ENCODE results near the gene PPCS. TPM values are rescaled to one million over a fixed set of nuclear protein-coding genes. Genes with fewer than 3 reads are reported as not detected.

Gene PPCS
- total RNA-seq, 1 donor from 2014 or later = 48.0 TPM

DNA sequence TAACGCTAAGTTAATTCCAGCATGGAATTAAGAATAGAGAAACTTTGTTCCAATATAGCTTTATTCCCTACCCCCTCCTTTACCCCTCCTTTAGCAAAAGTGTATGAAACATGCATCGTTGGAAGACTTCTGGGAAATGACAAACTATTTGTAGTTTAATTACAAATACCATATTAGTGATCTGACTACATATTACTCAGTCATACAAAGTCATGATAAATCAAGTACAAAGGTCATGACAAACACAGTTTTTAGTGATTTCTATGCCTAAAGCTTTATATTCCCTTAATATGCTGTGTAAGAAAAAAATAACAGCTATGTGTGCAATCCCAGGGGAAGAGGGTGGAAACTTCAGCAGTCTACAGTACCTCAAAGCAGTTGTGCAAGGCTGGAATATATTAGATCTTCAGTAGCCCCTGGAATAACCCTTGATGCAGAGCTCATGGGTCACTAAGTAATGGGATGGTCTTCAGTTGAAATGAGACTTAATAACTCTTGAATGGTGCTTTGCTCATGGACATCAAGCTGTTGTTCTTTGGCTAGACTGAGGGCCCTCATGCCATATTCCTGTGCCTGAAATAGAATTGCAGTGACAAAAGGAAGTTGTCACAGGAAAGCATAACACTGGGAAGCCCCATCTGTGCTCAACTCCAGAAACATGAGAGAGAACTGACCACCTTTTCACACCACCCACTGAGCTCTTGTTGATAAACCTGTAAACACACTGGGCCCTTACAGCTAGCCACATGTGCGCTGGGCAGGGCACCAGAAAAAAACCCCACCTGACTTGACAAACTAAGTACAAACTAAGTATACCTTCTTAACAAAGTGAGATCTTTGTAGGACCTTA lies 25.8 kb upstream of the PPCS start:
- Mint-ChIP-seq H3K4me1 (peaks cover 2% of the 10 kb centered on the region), H3K9me3 (no peaks in the 10 kb centered on the region), H3K27ac (no peak overlapping the region), H3K36me3 (ENCODE audit: low read depth) (no peaks in the 10 kb centered on the region), H3K4me3 (no peak overlapping the region), H3K27me3 (peaks cover 4% of the 10 kb centered on the region)
- intact Hi-C loops (cut with micrococcal nuclease) = no loop called here
- no peak for DNase-seq

DNA sequence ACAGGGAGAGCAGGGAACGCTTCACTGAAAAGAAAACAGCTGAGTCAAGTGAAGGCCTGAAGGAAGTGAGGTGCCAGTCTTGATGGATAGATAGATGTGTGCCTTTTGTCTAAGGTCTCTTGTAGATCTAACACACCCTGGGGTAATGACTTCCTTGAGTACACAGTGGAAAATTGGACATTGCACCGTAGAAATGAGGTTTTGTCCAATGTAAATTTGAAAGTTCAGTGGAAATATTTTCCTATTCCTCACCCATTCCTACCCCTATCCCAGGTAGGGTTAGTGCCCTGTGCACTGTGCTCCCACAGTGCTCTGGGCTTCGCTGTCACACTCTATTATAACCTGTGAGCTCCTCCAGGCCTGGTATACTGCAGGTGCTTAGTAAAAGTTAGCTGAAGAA lies 24.8 kb upstream of the PPCS start:
- peaks cover 6% of the 10 kb centered on the region for H3K27me3 Mint-ChIP-seq
- H3K4me1 Mint-ChIP-seq = peaks cover 2% of the 10 kb centered on the region
- no peaks in the 10 kb centered on the region for H3K36me3 Mint-ChIP-seq (ENCODE audit: low read depth)
- no peak overlapping the region for H3K4me3 Mint-ChIP-seq
- no peak for DNase-seq
- H3K27ac Mint-ChIP-seq = no peak overlapping the region
- H3K9me3 Mint-ChIP-seq = no peaks in the 10 kb centered on the region
- intact Hi-C loops (cut with micrococcal nuclease) = no loop called here

DNA sequence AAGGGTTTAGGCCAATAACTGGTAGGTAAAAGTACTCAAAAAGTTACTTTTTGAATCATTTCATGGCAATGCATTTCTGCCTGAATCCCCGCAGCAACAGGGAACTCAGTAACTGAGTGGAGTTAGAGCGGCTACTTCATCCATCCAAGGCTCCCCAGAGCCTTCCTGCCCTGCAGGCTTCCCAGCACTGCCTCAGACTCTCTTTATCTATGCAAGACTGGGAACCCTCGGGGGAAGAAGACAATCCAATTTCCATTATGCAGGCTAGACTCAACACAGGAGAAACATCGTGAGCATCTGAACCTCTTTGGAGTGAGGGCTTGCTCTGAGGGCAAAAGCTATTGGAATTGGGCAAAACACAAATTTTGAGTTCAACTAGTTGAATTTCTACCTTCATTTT lies 23.6 kb upstream of the PPCS start:
- no peak overlapping the region for H3K27ac Mint-ChIP-seq
- no peak for DNase-seq
- H3K4me3 Mint-ChIP-seq = no peak overlapping the region
- no peaks in the 10 kb centered on the region for H3K4me1 Mint-ChIP-seq
- H3K36me3 Mint-ChIP-seq (ENCODE audit: low read depth) = no peaks in the 10 kb centered on the region
- intact Hi-C loops (cut with micrococcal nuclease) = no loop called here
- peaks cover 6% of the 10 kb centered on the region for H3K27me3 Mint-ChIP-seq
- no peaks in the 10 kb centered on the region for H3K9me3 Mint-ChIP-seq

DNA sequence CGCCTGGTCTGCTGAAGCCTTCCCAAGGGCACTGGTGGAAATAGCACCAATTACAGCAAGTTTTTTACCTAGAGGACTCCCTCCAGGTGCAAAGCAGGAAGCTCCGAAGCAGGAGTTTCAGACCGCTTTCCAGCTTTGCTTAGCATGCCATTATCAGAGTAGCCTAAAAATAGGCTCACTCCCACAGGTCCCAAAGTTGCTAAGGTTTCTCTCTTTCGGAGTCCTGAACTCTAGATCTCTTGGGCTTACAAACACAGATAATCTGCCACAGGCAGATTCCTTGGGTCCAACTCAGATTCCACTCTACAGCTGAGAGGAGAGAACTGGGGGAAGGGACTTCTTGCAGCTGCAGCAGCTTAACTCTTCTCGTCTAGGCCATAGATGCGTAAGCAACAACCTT lies 23.0 kb upstream of the PPCS start:
- no peaks in the 10 kb centered on the region for H3K36me3 Mint-ChIP-seq (ENCODE audit: low read depth)
- peaks cover 6% of the 10 kb centered on the region for H3K27me3 Mint-ChIP-seq
- H3K27ac Mint-ChIP-seq = no peak overlapping the region
- intact Hi-C loops (cut with micrococcal nuclease) = no loop called here
- no peak for DNase-seq
- no peak overlapping the region for H3K4me3 Mint-ChIP-seq
- H3K4me1 Mint-ChIP-seq = no peaks in the 10 kb centered on the region
- H3K9me3 Mint-ChIP-seq = no peaks in the 10 kb centered on the region

DNA sequence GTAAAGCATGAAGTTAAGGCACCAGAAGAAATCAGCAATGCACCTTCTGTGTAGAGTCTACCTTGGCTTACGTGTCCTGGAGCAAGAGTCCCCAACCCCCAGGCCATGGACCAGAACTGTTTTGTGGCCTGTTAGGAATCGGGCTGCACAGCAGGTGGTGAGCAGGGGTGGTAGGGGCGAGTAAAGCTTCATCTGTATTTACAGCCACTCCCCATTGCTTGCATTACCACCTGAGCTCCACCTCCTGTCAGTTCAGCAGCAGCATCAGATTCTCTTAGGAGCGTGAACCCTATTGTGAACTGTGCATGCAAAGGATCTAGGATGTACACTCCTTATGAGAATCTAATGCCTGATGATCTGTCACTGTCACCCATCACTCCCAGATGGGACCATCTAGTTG lies 22.0 kb upstream of the PPCS start:
- no peak overlapping the region for H3K4me3 Mint-ChIP-seq
- H3K9me3 Mint-ChIP-seq = no peaks in the 10 kb centered on the region
- no peaks in the 10 kb centered on the region for H3K4me1 Mint-ChIP-seq
- H3K36me3 Mint-ChIP-seq (ENCODE audit: low read depth) = no peaks in the 10 kb centered on the region
- no peak for DNase-seq
- H3K27me3 Mint-ChIP-seq = peaks cover 6% of the 10 kb centered on the region
- intact Hi-C loops (cut with micrococcal nuclease) = no loop called here
- H3K27ac Mint-ChIP-seq = no peak overlapping the region

DNA sequence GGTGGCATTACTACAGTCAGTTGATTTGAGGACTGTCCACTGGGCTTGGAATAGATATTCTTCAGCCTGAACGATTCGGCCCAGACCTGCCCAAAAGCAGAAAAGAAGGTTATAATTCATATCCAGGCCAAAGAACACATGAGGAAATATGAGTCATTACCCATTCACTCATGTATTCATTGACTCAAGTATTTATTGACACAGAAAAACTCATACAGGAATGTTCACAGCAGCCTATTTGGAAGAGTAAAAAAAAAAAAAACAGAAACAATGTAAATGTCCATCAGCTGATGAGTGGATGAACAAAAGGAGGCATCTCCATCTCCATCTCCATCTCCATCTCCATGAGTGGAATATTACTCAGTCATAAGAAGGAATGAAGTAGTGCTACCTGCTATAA lies 16.4 kb upstream of the PPCS start:
- H3K36me3 Mint-ChIP-seq (ENCODE audit: low read depth) = no peaks in the 10 kb centered on the region
- H3K27me3 Mint-ChIP-seq = peaks cover 2% of the 10 kb centered on the region
- intact Hi-C loops (cut with micrococcal nuclease) = no loop called here
- H3K4me3 Mint-ChIP-seq = no peak overlapping the region
- H3K4me1 Mint-ChIP-seq = no peaks in the 10 kb centered on the region
- no peak for DNase-seq
- H3K27ac Mint-ChIP-seq = no peak overlapping the region
- no peaks in the 10 kb centered on the region for H3K9me3 Mint-ChIP-seq

DNA sequence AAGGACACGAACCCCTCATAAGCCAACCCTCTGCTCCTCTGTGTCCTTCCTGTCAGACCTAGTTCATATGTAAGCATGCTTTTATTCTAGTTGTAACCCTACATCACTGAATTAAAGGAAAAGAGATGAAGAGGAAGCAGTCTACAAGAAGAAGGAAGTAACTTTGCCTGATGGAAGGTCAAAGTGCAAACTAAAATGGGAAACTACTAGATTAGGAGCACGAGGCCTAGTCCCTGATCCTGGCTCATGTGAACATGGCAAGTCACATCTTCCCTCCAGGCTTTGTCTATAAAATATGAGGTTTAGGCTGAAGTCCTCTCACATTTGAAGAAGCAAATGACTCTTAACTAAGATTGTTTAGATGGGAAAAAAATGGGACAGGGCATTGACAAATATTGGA lies 13.7 kb upstream of the PPCS start:
- H3K27me3 Mint-ChIP-seq = no peaks in the 10 kb centered on the region
- DNase-seq = no peak
- H3K4me1 Mint-ChIP-seq = no peaks in the 10 kb centered on the region
- no peak overlapping the region for H3K4me3 Mint-ChIP-seq
- no peak overlapping the region for H3K27ac Mint-ChIP-seq
- H3K36me3 Mint-ChIP-seq (ENCODE audit: low read depth) = no peaks in the 10 kb centered on the region
- intact Hi-C loops (cut with micrococcal nuclease) = no loop called here
- H3K9me3 Mint-ChIP-seq = no peaks in the 10 kb centered on the region

DNA sequence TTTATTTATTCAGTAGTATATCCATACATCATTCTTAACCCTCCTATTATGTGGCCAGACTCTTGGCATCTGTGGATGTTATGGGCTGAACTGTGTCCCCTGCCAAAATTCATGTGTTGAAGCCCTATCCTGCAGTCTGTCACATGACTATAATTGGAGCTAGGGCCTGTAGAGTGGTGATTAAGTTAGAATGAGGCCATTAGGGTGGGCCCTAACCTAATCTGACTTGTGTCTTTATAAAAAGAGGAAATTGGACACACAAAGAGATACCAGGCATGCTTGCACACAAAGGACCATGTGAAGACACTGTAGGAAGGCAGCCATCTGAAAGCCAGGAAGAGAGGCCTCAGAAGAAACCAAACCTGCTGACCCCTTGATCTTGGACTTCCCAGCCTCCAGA lies 7.1 kb upstream of the PPCS start:
- Mint-ChIP-seq H3K27me3 (peaks cover 5% of the 10 kb centered on the region), H3K4me1 (peaks cover 6% of the 10 kb centered on the region), H3K9me3 (no peaks in the 10 kb centered on the region), H3K36me3 (ENCODE audit: low read depth) (no peaks in the 10 kb centered on the region), H3K4me3 (no peak overlapping the region), H3K27ac (no peak overlapping the region)
- intact Hi-C loops (cut with micrococcal nuclease) = no loop called here
- no peak for DNase-seq

DNA sequence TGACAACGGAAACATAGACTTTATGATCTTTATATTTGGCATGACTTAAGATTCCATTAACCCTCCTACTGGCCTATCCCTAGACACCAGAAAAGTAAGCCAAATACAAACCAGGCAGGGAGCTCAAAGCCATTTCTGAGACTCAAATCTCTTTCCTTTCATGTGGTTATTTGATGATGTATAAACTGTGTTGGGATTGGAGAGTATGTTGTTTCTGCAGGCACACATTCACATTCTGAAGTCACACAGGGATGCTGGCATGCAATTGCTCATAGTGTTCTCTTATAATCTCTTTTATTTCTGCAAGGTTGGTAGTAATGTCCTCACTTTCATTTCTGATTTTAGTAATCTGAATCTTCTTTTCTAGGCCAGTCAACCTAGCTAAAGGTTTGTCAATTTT lies 6.3 kb upstream of the PPCS start:
- Mint-ChIP-seq H3K36me3 (ENCODE audit: low read depth) (no peaks in the 10 kb centered on the region), H3K27me3 (peaks cover 5% of the 10 kb centered on the region), H3K4me3 (no peak overlapping the region), H3K27ac (no peak overlapping the region), H3K4me1 (peaks cover 7% of the 10 kb centered on the region), H3K9me3 (no peaks in the 10 kb centered on the region)
- intact Hi-C loops (cut with micrococcal nuclease) = loop anchor here (5.0 to 10.0 kb wide), 2 partner anchors 58 to 475 kb away; no protein-coding TSS in a partner anchor
- no peak for DNase-seq

DNA sequence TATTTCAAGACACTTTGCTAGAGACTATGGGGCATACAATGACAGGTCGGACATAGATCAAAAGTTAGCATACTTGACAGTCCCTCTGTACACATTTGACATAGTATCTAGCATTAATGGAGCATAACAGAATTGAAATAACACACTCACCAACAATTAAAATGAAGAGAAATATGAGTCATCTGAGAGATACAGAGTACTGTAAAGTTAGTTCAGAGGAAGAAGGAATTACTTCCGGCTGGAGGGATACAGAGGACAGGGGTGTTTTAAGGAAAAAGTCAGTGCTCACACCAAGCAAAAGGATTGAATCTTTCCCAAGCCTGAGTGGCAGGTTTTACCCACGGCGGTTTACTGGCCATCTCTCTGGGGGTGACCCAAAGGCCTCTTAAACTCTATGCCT lies 3.0 kb upstream of the PPCS start:
- H3K36me3 Mint-ChIP-seq (ENCODE audit: low read depth) = peaks cover 12% of the 10 kb centered on the region
- H3K4me3 Mint-ChIP-seq = no peak overlapping the region
- intact Hi-C loops (cut with micrococcal nuclease) = loop anchor here (5.0 to 10.0 kb wide), 2 partner anchors 61 to 471 kb away; no protein-coding TSS in a partner anchor
- peaks cover 5% of the 10 kb centered on the region for H3K27me3 Mint-ChIP-seq
- no peak for DNase-seq
- H3K4me1 Mint-ChIP-seq = peaks cover 26% of the 10 kb centered on the region
- no peaks in the 10 kb centered on the region for H3K9me3 Mint-ChIP-seq
- H3K27ac Mint-ChIP-seq = no peak overlapping the region

DNA sequence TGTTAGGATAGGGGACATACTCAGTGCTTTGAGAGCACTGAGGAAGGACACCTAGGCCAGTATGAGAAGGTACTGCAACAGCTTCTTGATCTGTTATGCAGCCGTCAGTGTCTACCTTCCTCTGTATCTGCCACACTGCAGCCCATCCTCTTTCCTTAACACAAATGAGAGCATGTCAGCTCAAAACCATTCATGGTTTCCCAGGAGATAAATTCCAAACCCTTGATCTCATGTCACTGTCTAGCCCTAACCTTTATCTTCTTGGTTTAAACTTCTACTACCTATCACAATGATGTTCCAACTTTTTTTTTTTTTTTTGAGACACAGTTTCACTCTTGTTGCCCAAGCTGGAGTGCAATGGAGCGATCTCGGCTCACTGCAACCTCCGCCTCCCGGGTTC lies 1.9 kb upstream of the PPCS start:
- Mint-ChIP-seq H3K36me3 (ENCODE audit: low read depth) (peaks cover 18% of the 10 kb centered on the region), H3K4me3 (no peak overlapping the region)
- intact Hi-C loops (cut with micrococcal nuclease) = loop anchor here (5.0 to 10.0 kb wide), 2 partner anchors 62 to 470 kb away; no protein-coding TSS in a partner anchor

DNA sequence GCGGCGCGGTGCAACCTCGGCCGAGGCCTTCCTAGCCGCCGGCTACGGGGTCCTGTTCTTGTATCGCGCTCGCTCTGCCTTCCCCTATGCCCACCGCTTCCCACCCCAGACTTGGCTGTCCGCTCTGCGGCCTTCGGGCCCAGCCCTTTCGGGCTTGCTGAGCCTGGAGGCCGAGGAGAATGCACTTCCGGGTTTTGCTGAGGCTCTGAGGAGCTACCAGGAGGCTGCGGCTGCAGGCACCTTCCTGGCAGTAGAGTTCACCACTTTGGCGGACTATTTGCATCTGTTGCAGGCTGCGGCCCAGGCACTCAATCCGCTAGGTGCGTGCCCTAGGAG lies 379 bp downstream of the PPCS start:
- Mint-ChIP-seq H3K36me3 (ENCODE audit: low read depth) (peaks cover 36% of the 10 kb centered on the region), H3K4me1 (peaks cover 25% of the 10 kb centered on the region), H3K9me3 (no peaks in the 10 kb centered on the region), H3K27ac (peak overlapping the region; percentile 98), H3K27me3 (peaks cover 2% of the 10 kb centered on the region), H3K4me3 (peak overlapping the region; percentile 93)
- DNase-seq = peak; percentile 90
- intact Hi-C loops (cut with micrococcal nuclease) = loop anchor here (1.0 to 10.0 kb wide), 3 partner anchors 121 to 468 kb away; partner anchors contain the start of genes FOXJ3 and PPIH

More for the DNA sequence above, 1.9 kb upstream of the PPCS start:
- Mint-ChIP-seq H3K27me3 (peaks cover 5% of the 10 kb centered on the region), H3K4me1 (peaks cover 26% of the 10 kb centered on the region), H3K27ac (no peak overlapping the region), H3K9me3 (no peaks in the 10 kb centered on the region)
- DNase-seq = no peak

DNA sequence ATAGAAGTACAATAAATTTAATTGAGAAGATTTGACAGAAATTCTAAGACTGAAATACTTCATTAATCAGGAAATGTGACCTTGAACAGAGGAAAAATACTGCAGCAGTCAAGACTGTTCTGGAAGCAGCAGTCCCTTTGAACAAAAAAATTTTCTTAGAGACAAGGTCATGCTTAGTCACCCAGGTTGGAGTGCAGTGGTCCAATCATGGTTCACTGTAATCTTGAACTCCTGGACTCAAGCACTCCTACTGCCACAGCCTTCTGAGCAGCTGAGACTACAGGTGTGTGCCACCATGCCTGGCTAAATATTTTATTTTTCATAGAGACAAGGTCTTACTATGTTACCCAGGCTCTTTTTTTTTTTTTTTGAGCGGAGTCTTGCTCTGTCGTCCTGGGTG lies 4.9 kb downstream of the PPCS start:
- no peak overlapping the region for H3K4me3 Mint-ChIP-seq
- H3K4me1 Mint-ChIP-seq = peaks cover 28% of the 10 kb centered on the region
- peaks cover 6% of the 10 kb centered on the region for H3K27me3 Mint-ChIP-seq
- intact Hi-C loops (cut with micrococcal nuclease) = loop anchor here (5.0 to 10.0 kb wide), 2 partner anchors 79 to 384 kb away; partner anchors contain the start of genes RIMKLA and ZNF691
- no peaks in the 10 kb centered on the region for H3K9me3 Mint-ChIP-seq
- H3K36me3 Mint-ChIP-seq (ENCODE audit: low read depth) = peaks cover 38% of the 10 kb centered on the region
- no peak for DNase-seq
- H3K27ac Mint-ChIP-seq = no peak overlapping the region

DNA sequence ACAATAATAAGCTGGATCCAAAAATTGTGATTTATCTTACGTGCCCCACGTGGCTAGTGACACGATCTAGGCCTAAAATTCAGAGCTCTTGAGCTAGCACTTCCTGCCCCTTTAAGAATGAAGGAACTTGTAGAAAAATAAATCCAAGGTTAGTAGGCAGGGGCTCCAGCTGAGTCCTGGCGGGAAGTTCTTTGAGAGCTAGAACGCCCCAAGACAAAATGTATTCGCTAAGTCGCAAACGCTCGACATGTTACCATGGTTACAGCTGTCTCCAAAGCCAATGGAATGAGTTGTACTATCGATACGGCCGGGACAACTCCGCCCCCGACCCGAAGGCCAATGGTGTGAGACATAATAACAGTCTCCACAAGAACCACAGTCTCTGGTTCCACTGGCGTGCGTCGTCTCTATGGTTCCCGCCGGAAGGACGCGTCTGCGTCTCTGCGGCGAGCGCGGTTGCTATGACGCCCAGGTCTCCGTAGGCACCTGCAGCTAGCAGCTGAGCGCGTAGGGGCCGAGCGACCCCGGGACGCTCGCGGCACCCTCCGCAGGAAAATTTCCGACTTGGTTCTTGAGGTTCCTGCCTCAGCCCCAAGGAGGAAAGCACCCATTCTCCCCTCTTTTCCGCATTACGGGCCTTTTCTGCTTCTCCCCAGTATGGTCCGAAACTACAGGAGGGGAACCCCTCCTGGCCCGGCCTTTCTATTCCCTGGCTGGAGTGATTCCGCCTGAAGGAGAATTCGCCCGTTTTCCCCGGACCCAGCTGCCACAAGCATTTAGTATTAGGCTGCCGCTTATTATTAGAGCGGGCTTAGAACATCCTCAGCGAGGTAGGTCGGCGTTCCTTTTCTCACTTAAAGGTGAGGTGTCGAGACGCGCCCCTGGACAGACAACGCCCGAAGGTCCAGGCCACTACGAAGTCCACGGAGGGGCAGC lies 6.8 kb downstream of the PPCS start, which contains the start of gene CCDC30:
TSS of gene CCDC30 (plus strand) at position 459 of the 936 bp plus-strand sequence. CDS start 17,266 bp downstream, outside the sequence.
- Mint-ChIP-seq H3K27me3 (peaks cover 10% of the 10 kb centered on the region), H3K4me3 (peak within 1 kb of the TSS; percentile 85), H3K4me1 (peaks cover 19% of the 10 kb centered on the region), H3K36me3 (ENCODE audit: low read depth) (peaks cover 28% of the 10 kb centered on the region), H3K9me3 (no peaks in the 10 kb centered on the region), H3K27ac (peak within 1 kb of the TSS; percentile 78)
- peak; percentile 99 for DNase-seq
- intact Hi-C loops (cut with micrococcal nuclease) = loop anchor here (1.0 to 10.0 kb wide), 4 partner anchors 81 to 382 kb away; partner anchors contain the start of genes C1orf50, P3H1, RIMKLA and YBX1

All from activated CD4-positive, alpha-beta T cell treated with anti-CD3 and anti-CD28 coated beads, Interleukin-2, amount 10 ng/mL, durations not matched to agents 24 days and 14 days (primary cell).